HUES48 (cell line): ENCODE data around the gene RAD51B.

Experiments used
- H3K27ac ChIP-seq: one replicate; pipeline ENCODE4 v1.7.0; 2013; ENCODE audit warnings: low read depth, low read length, inconsistent platforms
- H3K27me3 ChIP-seq: 2 replicates; pipeline ENCODE4 v1.6.1; 2013; ENCODE audit warnings: mild to moderate bottlenecking, low read length; ENCODE audit not compliant: control insufficient read depth, insufficient read depth
- H3K36me3 ChIP-seq: 2 replicates; pipeline ENCODE4 v1.6.1; 2013; ENCODE audit warnings: low read length; ENCODE audit not compliant: control insufficient read depth, insufficient read depth
- H3K4me1 ChIP-seq: 2 replicates; pipeline ENCODE4 v1.6.1; 2013; ENCODE audit warnings: mild to moderate bottlenecking, low read length; ENCODE audit not compliant: control insufficient read depth, insufficient read depth
- H3K4me3 ChIP-seq: 2 replicates; pipeline ENCODE4 v1.5.1; 2013; ENCODE audit warnings: mild to moderate bottlenecking, low read depth, low read length
- H3K9ac ChIP-seq: 2 replicates; pipeline ENCODE4 v1.6.1; 2013; ENCODE audit warnings: mild to moderate bottlenecking, low read depth, low read length, moderate library complexity
- H3K9me3 ChIP-seq: 2 replicates; pipeline ENCODE4 v1.6.1; 2013; ENCODE audit warnings: low read length; ENCODE audit not compliant: control insufficient read depth, insufficient read depth

The RAD51B gene

GRCh38 chr14:68644101-68644500, 824.5 kb downstream of the RAD51B start:
- Histone ChIP-seq H3K27me3 (no peaks in the 10 kb centered on the region), H3K36me3 (no peaks in the 10 kb centered on the region), H3K4me1 (peaks cover 13% of the 10 kb centered on the region), H3K9ac (no peak overlapping the region), H3K27ac (no peak overlapping the region), H3K9me3 (peaks cover 7% of the 10 kb centered on the region; the same call in 1 of the 2 replicates), H3K4me3 (no peak overlapping the region)

- Histone ChIP-seq H3K36me3 (no peaks in the 10 kb centered on the region), H3K27me3 (no peaks in the 10 kb centered on the region), H3K9me3 (peaks cover 7% of the 10 kb centered on the region; the same call in 1 of the 2 replicates), H3K4me1 (peaks cover 13% of the 10 kb centered on the region), H3K27ac (no peak overlapping the region), H3K9ac (no peak overlapping the region), H3K4me3 (no peak overlapping the region)
Observed at GRCh38 chr14:68645371-68645770, 825.8 kb downstream of the RAD51B start.

- Histone ChIP-seq H3K27me3 (no peaks in the 10 kb centered on the region), H3K9me3 (no peaks in the 10 kb centered on the region), H3K36me3 (no peaks in the 10 kb centered on the region), H3K4me1 (peaks cover 13% of the 10 kb centered on the region), H3K4me3 (no peak overlapping the region), H3K9ac (no peak overlapping the region), H3K27ac (no peak overlapping the region)
Observed at GRCh38 chr14:68649476-68650189, 830.1 kb downstream of the RAD51B start.

DNA sequence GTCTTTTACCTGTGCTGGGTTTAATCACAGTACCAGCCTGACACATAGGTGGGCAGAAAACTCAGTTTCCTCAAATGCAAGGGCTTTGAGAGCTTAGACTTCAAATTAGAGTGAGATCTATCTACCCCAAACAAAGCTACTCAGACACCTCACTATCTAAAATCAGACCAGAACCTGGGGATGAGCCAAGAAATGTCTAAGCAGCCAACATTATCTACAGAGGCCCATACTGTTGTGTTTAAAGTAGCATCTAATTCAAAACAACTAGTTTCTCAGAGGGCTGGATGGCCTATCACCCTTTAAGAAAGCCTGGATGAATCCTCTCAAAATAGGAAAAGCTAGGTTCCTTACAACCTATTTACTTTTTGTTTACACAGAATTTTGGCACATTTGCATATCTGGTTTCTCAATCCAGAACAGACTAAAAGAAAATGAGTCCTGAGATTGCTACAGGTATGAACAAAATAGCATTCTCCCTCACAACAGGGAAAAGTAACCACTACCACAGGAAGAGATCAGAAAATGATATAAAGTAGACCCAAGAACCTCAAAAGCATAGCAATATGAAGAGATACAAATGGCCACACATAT, 830.9 kb downstream of the RAD51B start:
- Histone ChIP-seq H3K4me3 (no peak overlapping the region), H3K9me3 (no peaks in the 10 kb centered on the region), H3K27me3 (no peaks in the 10 kb centered on the region), H3K36me3 (no peaks in the 10 kb centered on the region), H3K4me1 (peaks cover 12% of the 10 kb centered on the region), H3K27ac (no peak overlapping the region), H3K9ac (no peak overlapping the region)

DNA sequence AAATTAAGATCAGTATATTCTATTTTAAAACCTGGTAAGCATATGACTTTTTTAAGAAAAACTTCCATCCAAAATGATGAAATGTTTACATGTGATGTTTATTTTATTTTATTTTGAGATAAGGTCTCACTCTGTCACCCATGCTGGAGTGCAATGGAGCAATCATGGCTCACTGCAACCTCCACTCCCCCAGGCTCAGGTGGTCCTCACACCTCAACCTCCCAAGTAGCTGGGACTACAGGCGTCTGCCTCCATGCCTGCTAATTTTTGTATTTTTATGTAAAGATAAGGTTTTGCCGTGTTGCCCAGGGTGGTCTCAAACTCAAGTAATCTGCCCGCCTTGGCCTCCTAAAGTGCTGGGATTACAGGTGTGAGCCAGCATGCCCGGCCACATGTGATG, 831.5 kb downstream of the RAD51B start:
- no peak overlapping the region for H3K27ac ChIP-seq
- H3K27me3 ChIP-seq = no peaks in the 10 kb centered on the region
- no peak overlapping the region for H3K4me3 ChIP-seq

DNA sequence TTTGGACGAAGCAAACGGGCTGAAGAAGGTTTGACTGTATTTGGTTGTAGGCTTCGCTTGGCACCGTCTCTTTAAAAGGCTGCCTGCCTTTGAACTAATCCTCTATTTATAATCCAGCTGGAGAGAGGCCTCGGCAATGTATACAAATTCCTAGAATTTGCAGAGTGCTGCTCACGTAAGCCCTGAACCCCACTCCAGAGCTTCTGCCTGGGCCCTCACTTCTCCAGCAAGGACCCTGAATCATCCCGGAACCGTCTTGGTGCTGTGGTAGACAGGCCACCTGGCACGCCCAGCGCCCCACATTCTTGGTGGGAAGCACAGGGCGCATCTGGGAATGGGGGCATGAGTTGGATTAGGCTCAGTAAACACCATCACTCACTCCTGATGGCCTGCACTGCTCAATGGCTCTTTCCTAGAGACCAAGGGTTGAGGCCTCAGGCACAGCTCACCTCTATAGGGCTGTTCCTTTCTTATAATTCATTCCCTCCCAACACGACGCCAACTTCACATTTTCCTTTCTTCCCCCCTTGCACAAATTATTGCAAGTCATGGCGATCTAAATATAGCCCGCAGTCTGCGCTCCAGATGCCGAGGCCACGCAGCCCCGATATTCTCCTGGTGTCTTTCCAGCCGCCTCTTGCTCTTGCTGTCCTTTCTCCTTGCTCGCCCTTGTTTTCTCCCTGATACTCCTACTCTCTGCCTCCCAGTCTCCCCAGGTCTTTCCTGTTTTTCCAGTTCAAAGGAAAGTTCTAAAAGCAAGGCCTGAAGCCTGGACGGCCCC, 832.3 kb downstream of the RAD51B start:
- Histone ChIP-seq H3K36me3 (no peaks in the 10 kb centered on the region), H3K27ac (no peak overlapping the region), H3K9me3 (no peaks in the 10 kb centered on the region), H3K27me3 (no peaks in the 10 kb centered on the region), H3K9ac (no peak overlapping the region), H3K4me3 (no peak overlapping the region), H3K4me1 (no peaks in the 10 kb centered on the region)

More for the DNA sequence above, 831.5 kb downstream of the RAD51B start:
- H3K9me3 ChIP-seq = no peaks in the 10 kb centered on the region
- no peak overlapping the region for H3K9ac ChIP-seq
- H3K4me1 ChIP-seq = peaks cover 6% of the 10 kb centered on the region
- no peaks in the 10 kb centered on the region for H3K36me3 ChIP-seq

DNA sequence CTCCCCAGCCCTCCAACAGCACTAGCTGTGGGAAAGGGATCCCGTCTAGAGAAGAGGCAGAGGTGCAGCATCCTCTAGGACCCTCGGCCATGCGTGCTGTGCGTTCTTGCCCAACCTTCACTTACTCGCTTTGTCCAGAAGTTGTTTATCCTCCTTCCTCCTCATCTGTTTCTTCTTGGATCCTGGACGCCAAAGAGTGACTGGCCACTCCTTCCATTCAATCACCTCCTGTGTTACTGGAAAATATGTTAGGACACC, 832.8 kb downstream of the RAD51B start:
- Histone ChIP-seq H3K4me1 (no peaks in the 10 kb centered on the region), H3K36me3 (no peaks in the 10 kb centered on the region), H3K27me3 (no peaks in the 10 kb centered on the region), H3K9me3 (no peaks in the 10 kb centered on the region), H3K9ac (no peak overlapping the region), H3K4me3 (no peak overlapping the region), H3K27ac (no peak overlapping the region)

- no peaks in the 10 kb centered on the region for H3K4me1 ChIP-seq
- H3K36me3 ChIP-seq = no peaks in the 10 kb centered on the region
- H3K4me3 ChIP-seq = no peak overlapping the region
- no peaks in the 10 kb centered on the region for H3K27me3 ChIP-seq
- no peaks in the 10 kb centered on the region for H3K9me3 ChIP-seq
- H3K9ac ChIP-seq = no peak overlapping the region
- H3K27ac ChIP-seq = no peak overlapping the region
Observed at GRCh38 chr14:68653108-68653507, 833.5 kb downstream of the RAD51B start.

GRCh38 chr14:68653804-68654203, 834.2 kb downstream of the RAD51B start:
- Histone ChIP-seq H3K4me3 (no peak overlapping the region), H3K27ac (no peak overlapping the region), H3K9ac (no peak overlapping the region), H3K4me1 (no peaks in the 10 kb centered on the region), H3K36me3 (no peaks in the 10 kb centered on the region), H3K9me3 (no peaks in the 10 kb centered on the region), H3K27me3 (no peaks in the 10 kb centered on the region)

- no peaks in the 10 kb centered on the region for H3K4me1 ChIP-seq
- H3K4me3 ChIP-seq = no peak overlapping the region
- no peak overlapping the region for H3K27ac ChIP-seq
- no peaks in the 10 kb centered on the region for H3K36me3 ChIP-seq
- no peaks in the 10 kb centered on the region for H3K27me3 ChIP-seq
- no peaks in the 10 kb centered on the region for H3K9me3 ChIP-seq
- H3K9ac ChIP-seq = no peak overlapping the region
Observed at GRCh38 chr14:68654471-68654941, 834.9 kb downstream of the RAD51B start.
